Measurements from ENCODE around the gene LRPAP1. TPM values are rescaled to one million over a fixed set of nuclear protein-coding genes. Genes with fewer than 3 reads are reported as not detected.
A peak's percentile ranks its signal among the peaks of the same experiment; 100 is the strongest.
"Not testable (repeated sequence)": the region's sequence is repeated elsewhere in the genome, so short reads cannot be mapped to it uniquely, and the experiment has no call there.

LRPAP1 gene
- total and polyA plus RNA-seq, 5 donors = 207 to 325 (median 308) TPM

- 58% methylated on average over 25 of the region's 25 CpGs for WGBS
- H3K4me1 ChIP-seq (ENCODE audit: control insufficient read depth, insufficient read depth, low read length) = no peaks in the 10 kb centered on the region
- peak; percentile 65 to 83 for ATAC-seq
- intact Hi-C loops (cut with DNase I) = no loop called here
- H3K4me3 ChIP-seq (ENCODE audit: low read length) = no peak overlapping the region
- H3K27ac ChIP-seq (ENCODE audit: low read length) = peak overlapping the region; percentile 32
- no peaks in the 10 kb centered on the region for H3K9me3 ChIP-seq (ENCODE audit: control insufficient read depth, low read length)
- no peaks in the 10 kb centered on the region for H3K27me3 ChIP-seq (ENCODE audit: control insufficient read depth, insufficient read depth)
- peak; percentile 59 to 88 (median 87) for DNase-seq
Measured at GRCh38 chr4:3461515-3462291, 70.5 kb downstream of the LRPAP1 start.

DNA sequence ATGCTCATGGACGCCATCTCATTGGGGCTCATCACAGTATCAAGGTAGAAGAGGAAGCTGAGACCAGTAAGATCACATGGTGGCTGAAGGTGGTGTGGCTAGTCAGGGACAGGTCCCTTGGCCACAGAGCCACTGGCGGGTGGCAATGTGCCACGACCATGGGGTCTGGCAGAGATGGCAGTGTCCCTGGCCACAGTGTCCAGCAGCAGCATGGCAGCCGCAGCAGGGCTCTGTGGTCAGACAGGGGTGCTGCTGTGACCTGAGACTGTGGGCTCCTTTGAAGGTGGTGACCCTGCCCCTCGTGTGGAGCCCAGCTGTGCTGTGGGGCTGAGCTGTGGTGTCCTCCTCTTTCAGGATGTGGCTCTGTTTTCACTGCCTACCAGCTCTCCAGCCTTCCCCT, 71.3 kb downstream of the LRPAP1 start:
- ATAC-seq (no peak), DNase-seq (peak in 2 of 3 donors; percentile 5 to 55)
- WGBS = 89% methylated on average over 5 of the region's 5 CpGs
- Histone ChIP-seq H3K4me1 (ENCODE audit: control insufficient read depth, insufficient read depth, low read length) (no peaks in the 10 kb centered on the region), H3K9me3 (ENCODE audit: control insufficient read depth, low read length) (no peaks in the 10 kb centered on the region), H3K4me3 (ENCODE audit: low read length) (no peak overlapping the region), H3K27ac (ENCODE audit: low read length) (peak overlapping the region; percentile 32), H3K27me3 (ENCODE audit: control insufficient read depth, insufficient read depth) (no peaks in the 10 kb centered on the region)
- intact Hi-C loops (cut with DNase I) = no loop called here

- H3K4me1 ChIP-seq (ENCODE audit: control insufficient read depth, insufficient read depth, low read length); H3K27me3 ChIP-seq (ENCODE audit: control insufficient read depth, insufficient read depth); ATAC-seq; H3K27ac ChIP-seq (ENCODE audit: low read length); intact Hi-C loops (cut with DNase I); H3K9me3 ChIP-seq (ENCODE audit: control insufficient read depth, low read length); H3K4me3 ChIP-seq (ENCODE audit: low read length): not testable (repeated sequence)
- DNase-seq = peak in 1 of 3 donors; percentile 11
- WGBS = 86% methylated on average over 5 of the region's 5 CpGs
Measured at GRCh38 chr4:3459156-3459555, 73.1 kb downstream of the LRPAP1 start.

DNA sequence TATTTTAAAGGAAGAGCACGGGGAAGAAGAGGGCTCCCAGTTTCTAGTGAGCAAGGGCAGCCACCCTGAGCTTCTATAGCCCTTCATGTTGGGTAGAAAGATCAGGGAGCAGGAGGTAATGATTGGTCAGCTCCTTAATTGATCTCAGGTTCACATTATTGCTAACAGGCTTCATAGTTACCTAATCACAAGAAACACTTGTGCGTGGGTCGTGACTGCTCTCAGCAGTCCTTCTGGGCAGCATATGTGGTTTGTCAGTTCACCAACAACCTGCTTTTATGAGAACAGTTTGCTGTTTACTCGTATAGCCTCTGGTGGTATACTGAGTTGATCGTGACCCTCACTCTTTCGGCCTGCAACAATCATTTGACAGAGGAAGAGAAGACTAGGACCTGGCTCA, 73.9 kb downstream of the LRPAP1 start:
- intact Hi-C loops (cut with DNase I) = no loop called here
- WGBS = 86% methylated on average over 6 of the region's 6 CpGs

GRCh38 chr4:3455596-3455995, 76.6 kb downstream of the LRPAP1 start:
- H3K27ac ChIP-seq (ENCODE audit: low read length); intact Hi-C loops (cut with DNase I); H3K27me3 ChIP-seq (ENCODE audit: control insufficient read depth, insufficient read depth); ATAC-seq; H3K4me3 ChIP-seq (ENCODE audit: low read length); DNase-seq; H3K4me1 ChIP-seq (ENCODE audit: control insufficient read depth, insufficient read depth, low read length); H3K9me3 ChIP-seq (ENCODE audit: control insufficient read depth, low read length): not testable (repeated sequence)
- WGBS = 83% methylated on average over 3 of the region's 3 CpGs

More for the DNA sequence above, 73.9 kb downstream of the LRPAP1 start:
- Histone ChIP-seq H3K4me1 (ENCODE audit: control insufficient read depth, insufficient read depth, low read length) (no peaks in the 10 kb centered on the region), H3K9me3 (ENCODE audit: control insufficient read depth, low read length) (no peaks in the 10 kb centered on the region), H3K27me3 (ENCODE audit: control insufficient read depth, insufficient read depth) (no peaks in the 10 kb centered on the region), H3K27ac (ENCODE audit: low read length) (no peak overlapping the region), H3K4me3 (ENCODE audit: low read length) (no peak overlapping the region)
- DNase-seq = no peak
- ATAC-seq = no peak

Other genes starting within 250 kb of the LRPAP1 start
- gene RGS12, start 239.4 kb downstream of the LRPAP1 start, total RNA-seq = 10 to 100 TPM; 11.6 to 18.2 (median 14.6) TPM
- gene RGS12, start 239.4 kb downstream of the LRPAP1 start, polyA plus RNA-seq = 20.8 TPM
- under 1 TPM in 3 of 4 donors, not detected in 1; 0.31 to 0.62 (median 0.31) TPM for gene HGFAC, start 90.5 kb downstream of the LRPAP1 start, total RNA-seq
- 0.14 TPM for gene HGFAC, start 90.5 kb downstream of the LRPAP1 start, polyA plus RNA-seq
- gene DOK7, start 69.1 kb downstream of the LRPAP1 start, total RNA-seq = 10 to 100 TPM; 28.9 to 40.0 (median 34.5) TPM
- 36.3 TPM for gene DOK7, start 69.1 kb downstream of the LRPAP1 start, polyA plus RNA-seq
- 1 to 10 TPM; 3.0 to 4.6 (median 3.5) TPM for gene ADRA2C, start 234.0 kb upstream of the LRPAP1 start, total RNA-seq
- gene ADRA2C, start 234.0 kb upstream of the LRPAP1 start, polyA plus RNA-seq = 4.8 TPM